Measurements from ENCODE around the gene PCDHGA7. TPM values are rescaled to one million over a fixed set of nuclear protein-coding genes. Genes with fewer than 3 reads are reported as not detected.
"Not testable (repeated sequence)": the region's sequence is repeated elsewhere in the genome, so short reads cannot be mapped to it uniquely, and the experiment has no call there.

Gene PCDHGA7
- total RNA-seq, 1 donor from 2014 or later, result 4.2 TPM

DNA sequence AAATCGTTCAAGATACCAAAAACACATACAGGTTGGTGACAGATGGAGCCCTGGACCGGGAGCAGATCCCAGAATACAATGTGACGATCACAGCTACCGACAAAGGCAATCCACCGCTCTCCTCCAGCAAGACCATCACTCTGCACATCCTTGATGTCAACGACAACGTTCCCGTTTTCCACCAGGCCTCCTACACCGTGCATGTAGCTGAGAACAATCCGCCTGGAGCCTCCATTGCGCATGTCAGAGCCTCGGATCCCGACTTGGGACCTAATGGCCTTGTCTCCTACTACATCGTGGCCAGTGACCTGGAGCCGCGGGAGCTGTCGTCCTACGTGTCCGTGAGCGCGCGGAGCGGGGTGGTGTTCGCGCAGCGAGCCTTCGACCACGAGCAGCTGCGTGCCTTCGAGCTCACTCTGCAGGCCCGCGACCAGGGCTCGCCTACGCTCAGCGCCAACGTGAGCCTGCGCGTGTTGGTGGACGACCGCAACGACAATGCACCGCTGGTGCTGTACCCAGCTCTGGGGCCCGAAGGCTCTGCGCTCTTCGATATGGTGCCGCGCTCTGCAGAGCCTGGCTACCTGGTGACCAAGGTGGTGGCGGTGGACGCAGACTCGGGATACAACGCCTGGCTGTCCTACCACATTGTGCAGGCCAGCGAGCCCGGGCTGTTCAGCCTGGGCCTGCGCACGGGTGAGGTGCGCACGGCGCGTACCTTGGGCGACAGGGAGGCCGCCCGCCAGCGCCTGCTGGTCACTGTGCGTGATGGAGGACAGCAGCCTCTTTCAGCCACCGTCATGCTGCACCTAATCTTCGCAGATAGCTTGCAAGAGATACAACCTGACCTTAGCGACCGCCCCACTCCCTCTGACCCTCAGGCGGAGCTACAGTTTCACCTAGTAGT is 10.7 kb upstream of the PCDHGA7 start:
- Histone ChIP-seq H3K27ac (no peak overlapping the region), H3K4me1 (no peaks in the 10 kb centered on the region), H3K27me3 (no peaks in the 10 kb centered on the region), H3K9me3 (peaks cover 90 to 100% of the 10 kb centered on the region in 2 donors), H3K36me3 (no peaks in the 10 kb centered on the region), H3K4me3 (no peak overlapping the region)
- DNase-seq (ENCODE audit: low spot score in 2 of 2), result no peak
- intact Hi-C loops (cut with DNase I), result no loop called here
- TF ChIP-seq, protein P1, sequence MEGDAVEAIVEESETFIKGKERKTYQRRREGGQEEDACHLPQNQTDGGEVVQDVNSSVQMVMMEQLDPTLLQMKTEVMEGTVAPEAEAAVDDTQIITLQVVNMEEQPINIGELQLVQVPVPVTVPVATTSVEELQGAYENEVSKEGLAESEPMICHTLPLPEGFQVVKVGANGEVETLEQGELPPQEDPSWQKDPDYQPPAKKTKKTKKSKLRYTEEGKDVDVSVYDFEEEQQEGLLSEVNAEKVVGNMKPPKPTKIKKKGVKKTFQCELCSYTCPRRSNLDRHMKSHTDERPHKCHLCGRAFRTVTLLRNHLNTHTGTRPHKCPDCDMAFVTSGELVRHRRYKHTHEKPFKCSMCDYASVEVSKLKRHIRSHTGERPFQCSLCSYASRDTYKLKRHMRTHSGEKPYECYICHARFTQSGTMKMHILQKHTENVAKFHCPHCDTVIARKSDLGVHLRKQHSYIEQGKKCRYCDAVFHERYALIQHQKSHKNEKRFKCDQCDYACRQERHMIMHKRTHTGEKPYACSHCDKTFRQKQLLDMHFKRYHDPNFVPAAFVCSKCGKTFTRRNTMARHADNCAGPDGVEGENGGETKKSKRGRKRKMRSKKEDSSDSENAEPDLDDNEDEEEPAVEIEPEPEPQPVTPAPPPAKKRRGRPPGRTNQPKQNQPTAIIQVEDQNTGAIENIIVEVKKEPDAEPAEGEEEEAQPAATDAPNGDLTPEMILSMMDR (IDR thresholded peaks at IDR 0.05), result no peak

DNA sequence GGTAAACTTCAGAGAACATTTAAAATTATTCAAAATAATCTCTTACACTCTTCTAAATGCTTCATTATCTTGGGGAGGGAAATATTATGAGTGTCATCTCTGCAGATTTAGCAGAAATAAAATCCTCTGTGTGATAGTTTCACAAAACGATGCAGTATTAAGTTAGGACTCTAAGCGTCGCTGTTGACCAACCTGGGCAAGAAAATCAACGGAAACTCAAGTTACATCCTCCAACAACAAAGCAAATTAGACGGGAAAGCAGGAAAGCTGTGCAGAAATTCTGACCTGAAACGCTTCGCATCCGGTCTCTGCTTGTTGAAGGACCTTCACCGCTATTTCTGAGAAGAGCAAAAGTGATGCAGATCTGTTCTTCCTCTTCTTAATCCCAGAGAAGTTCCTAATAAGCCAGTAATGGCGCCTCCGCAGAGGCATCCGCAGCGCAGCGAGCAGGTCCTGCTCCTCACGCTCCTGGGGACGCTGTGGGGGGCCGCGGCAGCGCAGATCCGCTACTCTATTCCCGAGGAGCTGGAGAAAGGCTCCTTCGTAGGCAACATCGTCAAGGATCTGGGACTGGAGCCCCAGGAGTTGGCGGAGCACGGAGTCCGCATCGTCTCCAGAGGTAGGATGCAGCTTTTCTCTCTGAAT is 8.7 kb upstream of the PCDHGA7 start, which contains the start of gene PCDHGA6:
Gene PCDHGA6 (plus strand): TSS at position 219 of the 645 bp plus-strand sequence. CDS start 193 bp downstream, at position 412.
- no peaks in the 10 kb centered on the region for H3K27me3 ChIP-seq
- no peak for DNase-seq (ENCODE audit: low spot score in 2 of 2)
- TF ChIP-seq, protein P1 (IDR thresholded peaks at IDR 0.05), result no peak
- no peaks in the 10 kb centered on the region for H3K36me3 ChIP-seq
- intact Hi-C loops (cut with DNase I), result no loop called here
- H3K4me1 ChIP-seq, result no peaks in the 10 kb centered on the region
- H3K4me3 ChIP-seq, result peak within 1 kb of the TSS in 1 of 2 donors; percentile 38
- H3K9me3 ChIP-seq, result peaks cover 92 to 100% of the 10 kb centered on the region in 2 donors
- no peak within 1 kb of the TSS for H3K27ac ChIP-seq

DNA sequence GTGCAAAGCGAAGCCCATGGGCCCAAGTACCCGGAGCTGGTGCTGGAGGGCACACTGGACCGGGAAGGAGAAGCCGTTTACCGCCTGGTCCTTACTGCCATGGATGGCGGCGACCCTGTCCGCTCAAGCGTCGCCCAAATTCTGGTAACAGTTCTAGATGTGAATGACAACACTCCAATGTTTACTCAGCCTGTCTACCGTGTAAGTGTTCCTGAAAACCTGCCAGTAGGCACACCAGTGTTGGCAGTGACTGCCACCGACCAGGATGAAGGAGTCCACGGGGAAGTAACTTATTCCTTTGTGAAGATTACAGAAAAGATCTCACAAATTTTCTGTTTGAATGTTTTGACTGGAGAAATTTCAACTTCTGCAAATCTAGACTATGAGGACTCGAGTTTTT is 7.9 kb upstream of the PCDHGA7 start:
- no peak overlapping the region for H3K4me3 ChIP-seq
- TF ChIP-seq, protein P1 (IDR thresholded peaks at IDR 0.05), result no peak
- intact Hi-C loops (cut with DNase I), result no loop called here

DNA sequence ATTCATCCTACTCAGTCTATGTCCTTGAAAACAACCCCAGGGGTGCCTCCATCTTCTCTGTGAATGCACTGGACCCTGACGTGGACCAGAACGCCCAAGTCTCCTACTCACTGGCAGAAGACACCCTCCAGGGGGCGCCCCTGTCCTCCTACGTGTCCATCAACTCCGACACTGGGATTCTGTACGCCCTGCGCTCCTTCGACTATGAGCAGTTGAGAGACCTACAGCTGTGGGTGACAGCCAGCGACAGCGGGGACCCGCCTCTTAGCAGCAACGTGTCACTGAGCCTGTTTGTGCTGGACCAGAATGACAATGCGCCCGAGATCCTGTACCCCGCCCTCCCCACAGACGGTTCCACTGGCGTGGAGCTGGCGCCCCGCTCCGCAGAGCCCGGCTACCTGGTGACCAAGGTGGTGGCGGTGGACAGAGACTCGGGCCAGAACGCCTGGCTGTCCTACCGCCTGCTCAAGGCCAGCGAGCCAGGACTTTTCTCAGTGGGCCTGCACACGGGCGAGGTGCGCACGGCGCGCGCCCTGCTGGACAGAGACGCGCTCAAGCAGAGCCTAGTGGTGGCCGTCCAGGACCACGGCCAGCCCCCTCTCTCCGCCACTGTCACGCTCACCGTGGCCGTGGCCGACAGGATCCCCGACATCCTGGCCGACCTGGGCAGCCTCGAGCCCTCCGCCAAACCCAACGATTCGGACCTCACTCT is 6.9 kb upstream of the PCDHGA7 start:
- H3K27ac ChIP-seq; H3K4me3 ChIP-seq; H3K27me3 ChIP-seq; H3K4me1 ChIP-seq; DNase-seq (ENCODE audit: low spot score in 2 of 2); H3K36me3 ChIP-seq; intact Hi-C loops (cut with DNase I): not testable (repeated sequence)
- H3K9me3 ChIP-seq, result peaks cover 90 to 99% of the 10 kb centered on the region in 2 donors

More for the DNA sequence above, 7.9 kb upstream of the PCDHGA7 start:
- H3K9me3 ChIP-seq, result peaks cover 88 to 100% of the 10 kb centered on the region in 2 donors
- DNase-seq (ENCODE audit: low spot score in 2 of 2), result no peak
- no peak overlapping the region for H3K27ac ChIP-seq
- H3K36me3 ChIP-seq, result no peaks in the 10 kb centered on the region
- H3K4me1 ChIP-seq, result no peaks in the 10 kb centered on the region
- H3K27me3 ChIP-seq, result no peaks in the 10 kb centered on the region

DNA sequence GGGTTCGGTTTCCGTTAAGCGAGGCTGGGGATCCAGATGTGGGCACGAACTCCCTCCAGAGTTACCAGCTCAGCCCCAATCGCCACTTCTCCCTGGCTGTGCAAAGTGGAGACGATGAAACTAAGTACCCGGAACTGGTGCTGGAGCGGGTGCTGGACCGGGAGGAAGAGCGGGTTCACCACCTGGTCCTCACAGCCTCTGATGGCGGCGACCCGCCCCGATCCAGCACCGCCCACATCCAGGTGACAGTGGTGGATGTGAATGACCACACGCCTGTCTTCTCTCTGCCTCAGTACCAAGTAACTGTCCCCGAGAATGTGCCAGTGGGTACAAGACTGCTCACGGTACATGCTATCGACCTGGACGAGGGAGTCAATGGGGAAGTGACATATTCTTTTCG is 803 bp downstream of the PCDHGA7 start:
- intact Hi-C loops (cut with DNase I), result no loop called here

More for the DNA sequence above, 803 bp downstream of the PCDHGA7 start:
- Histone ChIP-seq H3K4me3 (no peak overlapping the region), H3K27me3 (no peaks in the 10 kb centered on the region), H3K27ac (no peak overlapping the region), H3K9me3 (peaks cover 81 to 96% of the 10 kb centered on the region in 2 donors), H3K36me3 (peaks cover 0 to 6% of the 10 kb centered on the region in 2 donors), H3K4me1 (no peaks in the 10 kb centered on the region)
- TF ChIP-seq, protein P1 (IDR thresholded peaks at IDR 0.05), result no peak
- DNase-seq (ENCODE audit: low spot score in 2 of 2), result no peak

Measured in ascending aorta (tissue), 2 donors.